NCI-H524 (cell line): ENCODE data around the gene CYP27A1.

Experiments used
- DNase-seq, 2 experiments: peaks; one replicate each; lab custom pipeline; 2025; lab: John Stamatoyannopoulos, UW

CYP27A1 gene

DNA sequence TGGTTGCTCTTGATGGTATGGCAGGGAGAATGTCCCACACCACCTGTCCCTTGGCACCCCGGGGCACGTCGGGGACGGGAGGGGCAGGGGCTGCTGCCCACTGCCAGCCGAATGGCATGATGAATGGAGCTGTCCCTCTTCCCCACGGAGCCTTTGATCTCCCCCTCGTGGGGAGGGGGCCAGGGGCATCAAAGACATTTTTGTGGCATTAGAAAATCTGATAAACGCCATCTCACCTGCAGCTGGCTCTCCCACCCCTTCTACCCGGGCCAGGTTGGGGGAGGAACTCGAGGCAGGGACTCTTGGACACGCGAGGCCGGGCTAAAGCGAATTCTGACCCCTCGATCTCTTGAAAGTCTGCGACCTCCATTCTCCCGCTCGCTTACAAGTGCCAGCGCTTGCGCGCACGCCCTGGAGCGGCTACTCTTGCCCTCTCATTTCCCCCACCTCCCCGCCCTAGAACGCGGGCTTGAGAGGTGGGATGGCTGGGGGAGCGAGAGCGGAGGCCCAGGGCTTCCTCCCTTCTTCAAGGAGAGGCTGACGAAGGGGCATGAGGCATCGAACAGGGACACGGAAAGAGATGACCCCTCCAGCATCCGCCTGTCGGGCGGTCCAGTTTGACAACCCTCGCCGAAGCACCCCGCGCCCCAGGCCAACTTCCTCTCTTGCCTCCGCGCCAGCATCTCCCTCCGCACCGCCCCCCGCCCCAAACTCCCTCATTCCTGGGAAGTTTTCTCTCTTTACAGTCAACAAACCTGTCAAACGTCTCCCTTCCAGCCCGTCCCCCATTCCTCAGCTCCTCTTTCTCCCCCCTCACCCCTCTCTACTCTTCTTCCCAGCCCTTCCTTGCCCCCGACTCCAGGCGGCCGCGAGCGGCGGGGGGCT, 77.0 kb downstream of the CYP27A1 start:
- peak in 1 of 2 experiments; percentile 23 for DNase-seq

DNA sequence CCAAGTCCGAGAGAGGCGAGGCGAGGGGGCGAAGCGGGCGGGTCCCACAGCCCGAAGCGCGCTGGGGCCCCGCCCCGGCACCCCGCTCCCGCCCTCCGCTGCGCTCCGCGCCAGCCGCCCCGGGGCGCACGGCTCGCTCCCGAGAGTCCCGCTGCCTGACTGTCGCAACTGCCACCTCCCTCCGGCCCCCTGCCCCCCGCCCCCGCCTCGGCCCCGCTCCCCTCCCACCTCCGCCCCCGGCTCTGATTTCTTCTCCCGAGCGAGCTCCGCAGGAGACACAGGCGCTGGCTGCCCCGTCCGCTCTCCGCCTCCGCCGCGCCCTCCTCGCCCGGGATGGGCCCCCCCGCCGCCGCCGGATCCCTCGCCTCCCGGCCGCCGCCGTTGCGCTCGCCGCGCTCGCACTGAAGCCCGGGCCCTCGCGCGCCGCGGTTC, 77.6 kb downstream of the CYP27A1 start, which contains the start of gene WNT6:
TSS of gene WNT6 (plus strand) at position 250 of the 432 bp plus-strand sequence. CDS start 233 bp downstream, outside the sequence.
- no peak for DNase-seq

DNA sequence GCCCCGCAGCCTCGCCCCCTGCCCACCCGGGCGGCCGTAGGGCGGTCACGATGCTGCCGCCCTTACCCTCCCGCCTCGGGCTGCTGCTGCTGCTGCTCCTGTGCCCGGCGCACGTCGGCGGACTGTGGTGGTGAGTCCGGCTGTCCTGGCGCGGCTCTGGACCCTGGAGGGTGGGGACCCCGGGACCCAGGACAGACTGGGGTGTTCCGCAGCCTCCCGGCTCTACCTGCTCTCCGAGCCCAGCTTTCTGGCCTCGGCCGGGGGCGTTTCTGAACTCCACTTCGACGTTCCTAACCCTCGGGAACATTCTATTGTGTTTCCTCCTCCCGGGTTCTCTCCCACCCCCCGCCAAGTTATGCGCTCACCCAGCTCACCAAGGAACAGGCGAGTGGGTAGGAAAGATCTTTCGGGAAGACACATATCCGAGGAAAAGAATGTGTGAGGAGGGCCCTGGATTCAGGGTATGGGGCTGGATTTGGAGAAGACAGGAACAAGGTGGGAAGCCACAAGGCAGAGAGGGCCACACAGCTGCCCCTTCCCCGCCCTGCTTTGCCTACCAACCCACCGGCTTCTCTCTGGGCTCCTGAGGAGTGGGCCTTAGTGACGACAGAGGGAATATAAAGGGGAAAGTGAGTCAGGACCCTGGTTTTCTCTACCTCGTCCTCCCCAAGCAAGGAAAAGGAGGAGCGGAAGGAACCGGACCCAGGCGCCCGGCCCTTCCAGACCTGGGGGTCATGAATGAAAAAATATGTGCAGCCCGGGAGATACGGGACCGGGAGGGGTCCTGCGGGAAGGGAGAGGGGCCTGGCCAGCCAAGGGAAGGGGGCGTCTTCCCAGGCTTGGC, 78.3 kb downstream of the CYP27A1 start:
- DNase-seq, result no peak

- peak; percentile 97 for DNase-seq
These were observed 79.0 kb downstream of the CYP27A1 start for GRCh38 chr2:218860950-218861381.

- no peak for DNase-seq
These were observed 79.8 kb downstream of the CYP27A1 start for GRCh38 chr2:218861645-218862318.

DNA sequence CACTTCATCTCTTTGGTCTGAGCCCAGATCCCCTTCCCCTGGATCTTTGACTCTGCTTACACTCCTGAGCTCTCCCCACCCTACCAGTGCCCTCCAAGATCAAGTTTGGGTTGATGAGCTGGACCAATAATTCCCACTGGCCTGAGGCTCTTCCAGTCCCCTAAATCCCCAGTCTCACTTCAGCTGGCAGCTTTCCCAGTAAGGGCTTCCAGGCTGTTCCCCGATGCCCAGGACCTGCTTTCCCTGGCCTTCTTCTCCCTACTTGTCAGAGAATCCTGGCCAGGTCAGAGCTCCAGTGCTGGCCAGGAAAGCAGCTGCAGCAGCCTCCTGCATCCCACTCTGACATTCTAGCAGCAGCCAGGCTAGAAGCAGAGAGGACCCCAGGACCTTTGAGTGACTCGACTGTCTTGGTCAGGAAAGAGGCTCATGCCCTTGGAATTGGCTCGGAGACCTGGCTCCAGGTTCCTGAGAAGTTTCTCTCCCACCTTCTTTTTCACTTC, 81.1 kb downstream of the CYP27A1 start:
- no peak for DNase-seq
